ENCODE results near the gene SHMT2.

GRCh38 chr12:57236925-57237595 is 7.5 kb downstream of the SHMT2 start:
- TF ChIP-seq, protein P1, sequence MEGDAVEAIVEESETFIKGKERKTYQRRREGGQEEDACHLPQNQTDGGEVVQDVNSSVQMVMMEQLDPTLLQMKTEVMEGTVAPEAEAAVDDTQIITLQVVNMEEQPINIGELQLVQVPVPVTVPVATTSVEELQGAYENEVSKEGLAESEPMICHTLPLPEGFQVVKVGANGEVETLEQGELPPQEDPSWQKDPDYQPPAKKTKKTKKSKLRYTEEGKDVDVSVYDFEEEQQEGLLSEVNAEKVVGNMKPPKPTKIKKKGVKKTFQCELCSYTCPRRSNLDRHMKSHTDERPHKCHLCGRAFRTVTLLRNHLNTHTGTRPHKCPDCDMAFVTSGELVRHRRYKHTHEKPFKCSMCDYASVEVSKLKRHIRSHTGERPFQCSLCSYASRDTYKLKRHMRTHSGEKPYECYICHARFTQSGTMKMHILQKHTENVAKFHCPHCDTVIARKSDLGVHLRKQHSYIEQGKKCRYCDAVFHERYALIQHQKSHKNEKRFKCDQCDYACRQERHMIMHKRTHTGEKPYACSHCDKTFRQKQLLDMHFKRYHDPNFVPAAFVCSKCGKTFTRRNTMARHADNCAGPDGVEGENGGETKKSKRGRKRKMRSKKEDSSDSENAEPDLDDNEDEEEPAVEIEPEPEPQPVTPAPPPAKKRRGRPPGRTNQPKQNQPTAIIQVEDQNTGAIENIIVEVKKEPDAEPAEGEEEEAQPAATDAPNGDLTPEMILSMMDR (IDR thresholded peaks at IDR 0.05): no peak
- TF ChIP-seq POLR2A (IDR thresholded peaks at IDR 0.05): no peak
